NCI-H1092 (cell line): ENCODE results near the gene LPAR1.

Experiments
- DNase-seq: peaks from one replicate; lab custom pipeline; 2025; lab: John Stamatoyannopoulos, UW

LPAR1 gene

DNA sequence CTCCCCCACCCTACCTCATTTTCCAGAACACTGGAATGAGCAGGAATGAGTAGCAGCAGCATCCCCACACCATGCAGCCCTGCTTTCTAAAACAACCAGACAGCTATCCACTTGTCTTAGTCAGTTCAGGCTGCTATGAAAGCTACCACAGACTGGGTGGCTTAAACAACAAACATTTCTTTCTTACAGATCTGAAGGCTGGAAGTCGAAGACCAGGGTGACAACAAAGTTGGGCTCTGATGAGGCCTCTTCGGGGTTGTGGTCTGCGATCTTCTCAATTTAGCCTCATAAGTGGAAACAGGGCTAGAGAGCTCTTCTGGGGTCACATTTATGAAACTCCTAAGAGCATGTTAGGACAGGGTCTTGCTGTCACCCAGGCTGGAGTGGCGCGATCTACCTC lies 38.9 kb downstream of the LPAR1 start:
- no peak for DNase-seq

DNA sequence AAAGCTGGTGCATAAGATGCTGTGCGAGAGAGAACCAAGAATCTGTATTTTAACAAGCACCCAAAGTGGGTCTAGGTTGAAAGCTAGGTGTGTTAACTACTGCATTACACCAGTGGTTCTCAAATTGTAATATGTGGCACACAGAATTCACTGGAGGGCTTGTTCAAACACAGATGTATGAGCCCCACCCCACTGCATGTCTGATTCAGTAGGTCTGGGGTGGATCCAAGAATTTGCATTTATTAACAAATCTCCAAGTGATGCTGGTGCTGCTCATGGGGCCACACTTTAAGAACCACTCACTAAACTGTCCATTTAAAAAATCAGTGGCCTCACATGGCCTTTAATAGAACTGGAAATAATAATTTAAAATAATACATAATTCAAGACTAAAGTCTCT lies 40.4 kb downstream of the LPAR1 start:
- DNase-seq, result no peak

DNA sequence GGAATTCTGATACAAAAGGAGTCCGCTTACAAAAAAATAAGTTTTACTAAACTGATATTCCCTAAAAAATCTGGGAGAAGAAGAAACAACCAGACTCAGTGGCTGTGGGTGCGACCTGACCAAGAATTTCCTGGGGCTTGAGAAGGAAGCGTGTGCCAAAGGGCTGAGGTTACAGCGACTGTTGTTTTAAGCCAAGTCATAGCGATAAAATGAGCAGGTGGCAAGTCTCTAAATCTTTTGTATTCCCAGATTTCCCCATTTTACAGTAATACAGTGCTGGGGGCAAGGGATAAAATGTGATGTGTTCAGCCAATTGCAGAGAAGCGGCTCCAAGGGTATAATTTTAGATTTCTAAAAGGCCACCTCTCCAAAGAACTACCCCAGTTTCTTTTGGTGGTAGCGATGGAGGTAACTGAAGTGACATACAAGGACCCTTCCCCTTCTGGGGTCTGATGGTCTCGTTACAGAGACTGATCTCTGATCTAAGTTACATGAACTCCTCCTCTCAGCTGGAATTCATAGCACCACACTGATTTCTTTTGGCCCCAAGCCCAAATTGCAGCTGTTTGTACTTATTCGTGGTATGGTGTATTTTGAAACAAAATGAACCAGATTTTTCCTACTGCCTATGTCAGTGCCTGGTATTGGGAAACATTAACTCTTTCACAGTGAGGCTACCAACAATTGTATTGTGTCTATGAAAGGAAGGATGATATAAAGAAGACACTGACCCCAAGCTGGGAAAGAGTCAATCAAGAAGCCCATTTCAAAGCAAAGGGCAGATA lies 41.6 kb downstream of the LPAR1 start:
- DNase-seq, result no peak

DNA sequence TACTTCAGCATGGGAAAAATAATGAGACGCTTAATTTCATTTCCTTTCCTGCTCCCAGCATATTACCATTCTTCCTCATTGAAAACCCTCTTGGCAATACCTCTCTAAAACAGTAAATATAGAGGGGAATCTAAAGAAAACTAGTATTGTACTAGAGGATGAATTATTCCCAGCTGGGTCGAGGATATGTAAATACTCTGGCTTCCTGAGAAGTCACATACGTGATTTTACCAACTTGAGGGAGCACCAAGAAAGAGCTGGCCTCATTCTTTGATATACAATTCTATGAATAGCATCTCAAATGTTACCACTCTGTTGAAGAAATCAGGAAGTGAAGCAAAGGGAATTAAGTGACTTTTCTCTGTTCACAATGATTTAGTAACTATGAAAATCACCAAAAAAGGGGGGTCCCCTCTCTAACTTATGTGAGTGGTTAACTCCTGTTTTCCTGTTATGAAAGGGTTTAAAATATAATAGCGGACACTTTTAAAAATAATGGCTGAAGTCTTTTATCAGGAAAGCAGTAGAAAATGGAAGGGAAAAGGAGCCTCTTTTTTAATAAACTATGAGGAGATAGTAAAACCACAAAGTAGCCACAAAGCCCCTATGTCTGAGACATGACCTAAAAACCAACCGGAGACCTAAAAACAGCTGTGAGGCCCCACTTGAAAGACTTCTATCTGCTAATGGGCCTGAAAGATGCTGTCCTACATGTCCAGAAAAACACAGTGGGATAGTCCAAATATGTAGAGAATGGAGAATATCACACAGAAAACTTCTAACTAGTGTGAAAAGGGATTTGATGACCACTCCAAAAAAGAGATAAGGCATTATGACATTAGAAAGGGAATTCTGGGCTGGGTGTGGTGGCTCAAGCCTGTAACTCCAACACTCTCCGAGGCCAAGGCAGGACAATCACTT lies 42.6 kb downstream of the LPAR1 start:
- DNase-seq, result no peak

DNA sequence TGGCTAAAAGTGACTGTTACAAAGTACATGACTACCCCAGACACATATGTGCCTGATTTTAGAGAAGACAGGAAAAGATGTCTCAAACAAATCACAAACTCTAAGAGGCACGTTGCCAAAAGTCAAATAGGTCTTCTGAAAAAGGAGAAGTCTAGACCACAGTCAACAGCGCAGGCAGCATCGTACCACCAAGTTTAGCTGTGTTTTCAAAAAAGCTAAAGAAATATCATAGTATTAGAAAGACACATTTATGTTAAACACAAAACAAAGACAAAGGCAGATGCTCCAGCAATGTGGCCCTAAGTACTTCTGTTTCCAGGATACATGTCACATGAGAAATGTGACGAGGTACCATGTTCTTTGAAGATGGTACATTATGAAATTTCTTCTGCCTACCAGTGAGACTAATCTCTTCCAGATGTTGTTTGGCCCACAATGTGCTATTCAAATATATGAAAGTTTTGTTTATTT lies 43.5 kb downstream of the LPAR1 start:
- DNase-seq, result no peak

DNA sequence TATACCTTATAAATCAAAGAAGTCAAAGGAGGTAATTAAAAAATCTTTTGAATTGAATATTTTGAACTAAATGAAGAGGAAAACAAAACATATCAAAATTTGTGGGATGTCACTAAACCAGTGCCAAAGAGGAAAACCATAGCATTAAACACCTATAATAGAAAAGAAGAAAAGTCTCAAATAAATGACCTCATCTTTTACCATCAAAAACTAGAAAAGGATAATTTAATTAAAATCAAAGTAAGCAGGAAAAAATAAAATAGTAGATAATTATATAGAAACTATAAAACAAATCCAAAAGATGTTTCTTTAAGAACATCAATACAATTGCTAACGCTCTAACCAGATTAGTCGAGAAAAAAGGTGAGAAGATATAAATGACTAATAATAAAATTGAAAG lies 47.8 kb downstream of the LPAR1 start:
- no peak for DNase-seq

DNA sequence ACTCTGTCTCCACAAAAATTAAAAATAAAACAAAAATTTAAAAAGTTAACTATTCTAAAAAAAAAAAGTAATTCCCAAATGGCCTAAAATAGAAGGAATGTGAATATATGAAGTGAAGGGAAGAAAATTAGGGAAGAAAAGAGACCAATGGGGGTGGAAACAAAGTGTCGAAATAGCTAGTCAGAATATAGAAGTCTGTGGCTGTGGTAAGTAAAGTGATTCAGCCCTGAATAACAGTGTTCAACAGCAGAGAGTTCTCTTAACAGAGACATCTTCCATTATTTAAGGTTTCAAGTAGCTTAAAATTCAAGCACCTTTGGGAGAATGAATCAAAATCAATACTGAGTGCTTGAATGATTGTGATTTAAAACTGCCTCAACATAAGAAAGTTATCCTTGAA lies 51.7 kb downstream of the LPAR1 start:
- DNase-seq, result no peak

DNA sequence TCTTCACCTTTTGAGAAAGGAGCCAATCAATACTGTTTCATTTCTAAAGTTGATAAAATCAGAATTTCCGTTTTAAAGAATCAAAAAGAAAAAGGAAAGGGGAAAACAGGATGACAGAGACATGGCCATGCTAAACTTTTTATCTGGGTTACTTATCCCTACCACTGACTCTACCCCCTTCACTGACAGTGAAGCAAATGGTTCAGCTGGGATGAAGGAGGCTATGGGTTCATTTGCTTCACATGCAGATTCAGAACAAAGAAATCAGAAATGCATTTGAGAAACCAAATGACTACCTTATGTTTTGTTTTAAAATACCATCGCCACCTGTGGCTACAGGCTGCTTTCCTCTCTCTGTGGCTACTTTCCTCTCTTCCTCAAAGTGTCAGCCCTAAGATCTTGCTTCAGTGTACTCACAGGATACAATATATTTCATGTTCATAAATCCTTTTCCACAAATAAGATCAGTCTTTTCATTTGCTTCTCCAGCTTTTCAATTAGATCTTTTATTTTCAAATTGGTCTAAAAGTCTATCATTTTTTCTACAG lies 53.3 kb downstream of the LPAR1 start:
- DNase-seq, result no peak

DNA sequence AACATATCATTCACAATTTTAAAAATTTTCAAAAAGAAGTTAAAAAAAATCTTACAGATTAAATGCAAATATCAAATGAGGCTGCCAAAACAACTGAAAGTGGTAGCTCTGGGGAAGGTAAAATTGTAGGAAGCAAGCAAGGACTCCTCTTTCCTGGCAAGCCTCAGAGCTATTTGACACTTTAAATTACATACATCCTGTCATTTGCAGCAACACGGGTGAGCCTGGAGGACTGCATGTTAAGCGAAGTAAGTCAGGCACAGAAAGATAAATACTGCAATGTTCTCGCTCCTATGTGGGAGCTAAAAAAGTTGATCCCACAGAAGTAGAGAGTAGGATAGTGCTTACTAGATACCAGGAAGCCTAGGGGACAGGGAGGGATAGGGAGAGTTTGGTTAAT lies 58.0 kb downstream of the LPAR1 start:
- DNase-seq, result no peak

DNA sequence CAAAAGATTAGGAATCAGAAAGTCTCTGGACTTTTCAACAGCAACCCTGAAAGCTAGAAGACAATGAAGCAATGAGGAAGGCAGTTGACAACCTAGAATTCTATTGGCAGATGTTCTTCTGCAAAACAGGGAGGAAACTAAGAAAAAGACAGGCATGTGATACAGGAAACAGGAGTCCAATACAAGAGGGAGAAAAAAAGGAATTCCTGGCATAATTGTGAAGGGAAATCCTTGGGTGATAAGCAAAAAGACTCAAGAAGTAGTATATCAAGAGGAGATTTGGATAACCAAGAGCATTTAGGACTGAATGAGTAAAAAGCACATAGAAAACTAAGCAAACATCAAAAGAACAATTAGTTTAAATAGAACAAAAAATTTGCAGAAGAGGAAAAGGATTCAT lies 58.6 kb downstream of the LPAR1 start:
- no peak for DNase-seq

DNA sequence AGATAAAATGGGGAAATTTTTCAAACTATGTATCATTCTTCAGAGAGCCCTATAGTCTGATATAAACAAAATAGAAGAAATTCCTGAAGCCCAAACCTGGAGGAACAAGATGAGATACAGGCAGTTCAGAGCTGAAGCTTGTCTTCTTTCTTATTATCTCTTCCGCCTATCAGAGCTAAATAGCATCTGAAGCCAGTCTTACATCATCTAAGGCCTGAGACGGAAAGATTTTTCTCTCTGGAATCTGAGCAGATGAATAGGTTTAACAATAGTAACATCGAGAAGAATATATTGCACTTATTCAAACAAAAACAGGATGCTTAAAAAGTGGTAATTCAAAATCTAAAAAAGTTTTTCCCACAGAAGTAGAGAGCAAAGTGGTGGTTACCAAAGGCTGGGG lies 59.8 kb downstream of the LPAR1 start:
- no peak for DNase-seq

DNA sequence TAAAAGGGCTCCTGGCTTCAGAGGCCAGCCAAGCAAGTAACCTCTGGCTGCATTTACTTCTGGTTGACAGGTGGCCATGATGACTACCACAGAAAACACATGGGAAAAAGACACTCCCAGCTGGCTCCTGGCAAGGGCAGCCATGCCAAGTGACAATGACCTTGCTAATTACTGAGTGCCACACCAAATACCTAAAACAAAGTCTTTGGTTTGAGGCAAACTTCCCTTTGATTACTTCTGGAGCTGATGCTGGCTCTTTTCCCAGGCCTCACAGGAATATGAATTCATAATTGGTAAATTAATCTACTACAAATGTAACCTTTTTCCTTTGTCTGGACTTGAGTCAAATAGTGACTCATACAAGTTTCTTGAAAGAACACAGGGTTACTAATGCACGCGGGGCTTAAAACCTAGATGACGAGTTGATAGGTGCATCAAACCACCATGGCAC lies 61.0 kb downstream of the LPAR1 start:
- DNase-seq, result no peak

DNA sequence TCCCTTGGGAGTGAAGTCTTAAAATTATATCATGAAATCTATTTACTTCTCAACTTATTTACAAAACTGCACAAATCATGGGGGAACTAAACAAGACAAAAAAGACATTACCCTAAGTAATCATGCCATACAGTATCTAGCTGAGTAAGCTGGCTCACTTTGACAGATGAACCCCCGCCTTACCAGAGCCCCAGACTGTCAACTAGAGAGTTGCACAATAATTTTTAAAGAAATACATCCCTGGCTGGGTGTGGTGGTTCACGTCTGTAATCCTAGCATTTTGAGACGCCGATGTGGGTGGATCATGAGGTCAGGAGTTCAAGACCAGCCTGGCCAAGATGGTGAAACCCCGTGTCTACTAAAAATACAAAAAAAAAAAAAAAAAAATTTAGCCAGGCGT lies 62.3 kb downstream of the LPAR1 start:
- no peak for DNase-seq

DNA sequence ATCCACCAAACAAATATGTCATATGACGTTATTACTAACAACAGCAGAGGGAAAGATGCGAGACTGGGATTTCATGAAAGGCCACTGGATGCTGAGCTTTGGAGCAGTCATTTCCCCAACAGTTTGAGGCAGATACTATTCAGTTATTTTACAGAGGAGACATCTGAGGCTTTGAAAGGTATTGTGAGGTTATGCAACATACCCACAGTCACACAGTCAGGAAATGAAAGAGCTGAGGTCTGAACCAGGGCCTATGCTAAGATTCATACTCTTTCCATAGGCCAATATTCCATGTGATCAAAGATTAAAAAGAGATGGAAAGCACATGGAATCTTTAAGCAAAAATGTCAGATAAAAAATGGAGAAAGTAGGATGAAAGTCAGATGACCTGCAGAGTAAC lies 63.0 kb downstream of the LPAR1 start:
- no peak for DNase-seq

DNA sequence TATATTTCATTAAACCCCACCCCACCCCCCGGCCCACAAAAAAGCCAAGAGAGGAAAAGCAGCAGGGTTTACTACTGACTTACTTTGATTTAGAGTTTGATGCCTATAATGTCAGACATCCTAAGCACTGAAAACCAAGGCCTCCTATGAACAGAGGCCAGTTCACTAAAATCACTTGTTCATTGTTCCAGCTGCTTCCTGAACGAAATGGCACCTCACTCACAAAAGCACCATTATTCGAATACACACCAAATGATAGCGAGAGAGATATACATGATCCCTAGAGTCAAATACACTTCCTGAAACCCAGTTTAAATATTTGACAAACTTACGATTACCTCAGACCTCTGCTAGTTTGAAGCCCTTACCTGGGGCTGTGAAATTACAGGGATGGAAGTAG lies 66.6 kb downstream of the LPAR1 start:
- DNase-seq, result no peak

DNA sequence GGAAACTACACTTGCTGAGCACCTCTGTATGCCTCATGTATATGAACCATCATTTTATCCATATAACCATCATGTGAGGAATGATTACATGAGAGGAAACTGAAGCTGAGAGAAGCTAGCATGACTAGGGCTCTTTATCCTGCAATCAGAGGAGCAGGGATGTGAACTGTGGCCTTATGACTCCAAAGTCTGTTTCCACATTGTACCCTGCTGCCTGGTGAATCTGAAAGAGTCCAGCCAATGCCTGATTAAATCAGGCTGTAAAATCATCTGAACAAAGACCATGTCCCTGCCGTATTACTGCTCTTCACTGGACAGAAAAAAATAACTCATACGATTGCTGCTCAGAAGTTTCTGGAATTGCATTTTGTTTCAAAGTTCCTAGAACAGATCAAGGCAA lies 67.0 kb downstream of the LPAR1 start:
- no peak for DNase-seq

DNA sequence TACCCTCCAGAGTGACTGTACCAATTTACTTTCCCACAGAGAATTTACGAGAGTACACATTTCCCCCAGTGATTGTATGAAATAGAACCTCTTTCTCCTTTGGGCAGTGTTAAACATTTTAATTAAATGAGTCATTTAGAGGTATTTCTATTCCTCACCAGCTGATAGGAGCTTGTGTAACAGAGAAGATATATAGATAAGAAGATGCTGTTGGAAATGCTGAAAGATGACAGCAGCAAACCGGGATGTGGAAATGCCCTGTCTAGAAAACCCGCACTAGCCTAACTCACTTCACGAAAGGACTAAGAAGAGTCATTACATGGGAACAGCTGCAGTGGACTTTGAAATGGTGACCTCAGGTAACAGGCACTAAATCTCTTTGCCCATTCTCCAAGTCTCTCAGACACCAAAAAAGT lies 68.3 kb downstream of the LPAR1 start:
- DNase-seq, result no peak

DNA sequence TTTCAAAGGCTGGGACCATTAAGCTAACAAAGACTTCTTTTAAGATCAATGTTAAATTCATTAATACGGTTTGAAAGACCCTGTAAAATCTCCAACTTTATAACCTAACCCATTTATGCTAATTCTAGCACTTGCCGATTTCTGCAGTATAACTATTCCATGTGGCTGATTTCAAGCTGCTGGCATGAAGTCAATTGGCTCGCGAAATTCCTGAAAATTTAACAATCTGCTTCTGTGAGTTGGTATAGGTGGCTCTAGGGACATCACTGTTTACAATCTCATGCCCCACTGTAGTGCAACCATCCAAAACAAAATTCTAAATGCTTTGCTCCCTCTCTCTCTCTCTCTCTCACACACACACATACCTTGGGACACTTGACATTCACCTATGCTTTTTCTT lies 70.2 kb downstream of the LPAR1 start:
- DNase-seq, result no peak

DNA sequence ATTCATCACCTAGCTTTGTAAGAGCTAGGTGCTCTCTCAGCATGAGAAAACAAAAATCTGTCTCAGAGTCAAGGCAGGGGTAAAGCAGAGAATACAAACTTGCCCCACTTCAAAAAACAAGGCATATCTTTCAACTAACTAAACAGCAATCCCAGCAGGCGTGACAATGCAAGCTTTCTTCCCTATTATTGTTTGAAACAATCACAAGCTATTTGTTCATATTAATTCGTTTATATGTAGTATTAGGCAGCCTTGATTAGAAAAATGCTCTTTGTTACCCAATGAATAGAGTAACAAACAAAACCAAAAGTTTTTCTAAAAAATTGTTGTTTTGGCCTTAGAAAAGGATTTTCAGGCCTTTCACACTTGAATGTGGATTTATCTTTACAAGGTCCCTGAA lies 71.1 kb downstream of the LPAR1 start:
- no peak for DNase-seq

DNA sequence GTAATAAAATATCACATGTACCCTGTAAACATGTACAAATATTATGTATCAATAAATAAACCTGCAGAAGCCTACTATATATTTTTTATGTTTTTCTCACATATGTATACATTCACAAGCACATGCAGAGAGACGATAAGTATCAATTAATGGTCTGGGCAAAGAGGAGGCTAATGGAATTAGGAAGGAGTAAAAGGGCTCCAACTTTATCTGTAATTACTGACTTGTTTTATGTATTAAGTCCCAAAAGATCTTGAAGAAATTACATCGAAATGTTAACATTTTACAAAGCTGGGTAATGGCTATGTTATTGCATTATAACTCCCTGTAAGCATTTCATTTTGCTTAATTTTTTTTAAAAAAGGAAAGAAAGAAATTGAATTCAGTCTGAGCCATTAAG lies 78.0 kb downstream of the LPAR1 start:
- DNase-seq, result no peak

DNA sequence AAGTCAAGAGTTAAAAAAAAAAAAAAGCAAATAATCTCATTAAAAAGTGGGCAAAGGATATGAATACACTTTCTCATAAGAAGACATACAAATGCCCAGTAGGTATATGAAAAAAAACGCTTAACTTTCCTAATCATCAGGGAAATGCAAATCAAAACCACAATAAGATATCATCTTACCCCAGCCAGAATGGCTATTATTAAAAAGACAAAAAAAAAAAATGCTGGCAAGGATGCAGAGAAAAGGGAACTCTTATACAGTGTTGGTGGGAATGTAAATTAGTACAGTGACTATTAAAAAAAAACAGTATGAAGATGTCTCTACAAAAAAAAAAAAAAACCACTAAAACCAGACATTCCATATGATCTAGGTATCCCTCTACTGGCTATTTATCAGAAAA lies 79.4 kb downstream of the LPAR1 start:
- no peak for DNase-seq

DNA sequence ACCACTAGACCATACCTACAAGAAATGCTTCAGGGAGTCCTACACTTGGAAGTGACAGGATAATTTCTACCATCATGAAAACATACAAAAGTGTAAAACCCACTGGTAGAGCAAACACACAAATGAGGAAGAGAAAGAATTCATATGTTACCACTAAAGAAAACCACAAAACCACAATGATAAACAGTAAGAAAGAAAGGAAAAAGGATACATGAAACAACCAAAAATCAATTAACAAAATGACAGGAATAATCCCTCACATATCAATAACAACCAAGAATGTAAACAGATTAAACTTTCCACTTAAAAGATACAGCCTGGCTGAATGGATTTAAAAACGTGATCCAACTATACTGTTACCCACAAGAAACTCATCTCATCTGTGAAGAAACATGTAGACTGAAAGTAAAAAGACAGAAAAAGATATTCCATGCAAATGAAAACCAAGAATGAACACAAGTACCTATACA lies 83.4 kb downstream of the LPAR1 start:
- DNase-seq, result no peak

DNA sequence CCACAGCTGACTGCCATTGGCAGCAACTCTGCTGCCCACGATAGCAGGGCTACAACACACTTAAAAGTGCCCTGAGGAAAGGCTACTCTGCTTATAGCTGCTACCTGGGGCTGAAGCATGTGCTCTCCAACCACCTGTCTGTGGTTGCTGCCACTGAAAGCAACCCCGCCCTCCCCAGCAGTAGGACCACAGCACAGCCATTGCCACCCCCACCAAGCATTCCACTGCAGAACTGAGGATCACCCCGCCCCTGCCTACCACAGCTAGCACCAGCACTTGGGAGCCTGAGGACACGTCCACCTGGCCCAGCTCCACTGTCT lies 85.8 kb downstream of the LPAR1 start:
- no peak for DNase-seq
